Activated T-helper 2 cell treated with anti-CD3 and anti-CD28 coated beads, Interferon-gamma antibody, Interleukin-2, Interleukin-4, amounts not matched to agents 10 μg/mL and 5 μg/mL and 100 μg/mL, durations not matched to agents 14 hours and 24 hours and 36 hours (primary cell): ENCODE data around the gene PAWR. TPM values are rescaled to one million over a fixed set of nuclear protein-coding genes. Genes with fewer than 3 reads are reported as not detected.
"Not testable (repeated sequence)": the region's sequence is repeated elsewhere in the genome, so short reads cannot be mapped to it uniquely, and the experiment has no call there.

Experiments
- DNase-seq: peaks from one replicate; pipeline ENCODE4 v3.0.0; 2021; ENCODE audit warnings: low spot score
- H3K27ac Mint-ChIP-seq: one replicate; pipeline ENCODE4 v1.8.0; 2021; ENCODE audit warnings: mixed read lengths
- H3K27me3 Mint-ChIP-seq: one replicate; pipeline ENCODE4 v1.8.0; 2021; ENCODE audit warnings: low read depth, mixed read lengths
- H3K36me3 Mint-ChIP-seq: one replicate; pipeline ENCODE4 v1.8.0; 2021; ENCODE audit warnings: low read depth, mixed read lengths
- H3K4me1 Mint-ChIP-seq: one replicate; pipeline ENCODE4 v1.8.0; 2021; ENCODE audit warnings: low read depth, mixed read lengths
- H3K4me3 Mint-ChIP-seq: one replicate; pipeline ENCODE4 v1.8.0; 2021; ENCODE audit warnings: low read depth, mild to moderate bottlenecking, moderate library complexity, mixed read lengths
- H3K9me3 Mint-ChIP-seq: one replicate; pipeline ENCODE4 v1.8.0; 2021; ENCODE audit warnings: mixed read lengths
- intact Hi-C: fragments of 100-400 bp; cut with micrococcal nuclease; formaldehyde crosslinking; loops from one replicate; pipeline ENCODE4 v1.15.1; 2023
- total RNA-seq: library from RNA; stranded (reverse); gene quantifications from 2 replicates; pipeline ENCODE4 v1.2.3, GENCODE V29; 2022

Gene PAWR
- total RNA-seq, 1 donor from 2014 or later, result 2.8 TPM

DNA sequence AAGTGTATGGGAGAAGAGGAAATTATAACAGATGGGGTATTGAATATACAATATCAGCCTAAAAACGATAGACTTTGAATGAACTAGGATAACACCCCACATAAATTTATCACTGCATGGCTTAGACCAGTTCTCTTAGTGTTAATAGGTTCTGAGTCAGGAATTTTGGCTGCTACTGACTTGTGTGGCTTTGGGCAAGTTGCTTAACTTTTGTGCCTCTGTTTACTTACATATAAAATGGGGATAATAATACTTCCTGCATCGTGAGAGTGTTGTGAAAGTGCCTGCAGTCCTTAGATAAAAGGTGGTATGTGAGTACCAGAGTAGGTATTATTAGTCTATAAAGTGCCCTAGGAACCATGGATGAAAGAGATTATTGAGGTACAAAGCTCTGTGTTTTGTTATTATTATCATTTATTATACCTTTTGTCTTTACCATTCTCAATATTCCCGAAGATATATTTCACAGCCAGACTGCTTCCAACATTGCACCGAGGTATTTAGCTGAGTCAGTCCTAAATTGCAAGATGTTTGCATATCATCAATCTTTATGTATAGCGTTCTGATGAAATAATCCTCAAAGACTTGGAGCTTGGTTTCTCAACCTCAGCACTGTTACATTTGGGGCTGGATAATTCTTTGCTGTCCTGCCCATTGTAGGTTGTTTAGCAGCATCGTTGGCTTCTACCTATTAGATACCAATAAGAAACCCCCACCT is 2.3 kb upstream of the PAWR start:
- H3K4me1 Mint-ChIP-seq, result peaks cover 11% of the 10 kb centered on the region
- peaks cover 48% of the 10 kb centered on the region for H3K27me3 Mint-ChIP-seq
- no peak overlapping the region for H3K27ac Mint-ChIP-seq
- no peaks in the 10 kb centered on the region for H3K36me3 Mint-ChIP-seq
- no peaks in the 10 kb centered on the region for H3K9me3 Mint-ChIP-seq
- intact Hi-C loops, result loop anchor here (10.0 kb wide), 1 partner anchor 242 kb away; the partner anchor contains the start of gene PPP1R12A
- no peak overlapping the region for H3K4me3 Mint-ChIP-seq
- DNase-seq, result no peak

DNA sequence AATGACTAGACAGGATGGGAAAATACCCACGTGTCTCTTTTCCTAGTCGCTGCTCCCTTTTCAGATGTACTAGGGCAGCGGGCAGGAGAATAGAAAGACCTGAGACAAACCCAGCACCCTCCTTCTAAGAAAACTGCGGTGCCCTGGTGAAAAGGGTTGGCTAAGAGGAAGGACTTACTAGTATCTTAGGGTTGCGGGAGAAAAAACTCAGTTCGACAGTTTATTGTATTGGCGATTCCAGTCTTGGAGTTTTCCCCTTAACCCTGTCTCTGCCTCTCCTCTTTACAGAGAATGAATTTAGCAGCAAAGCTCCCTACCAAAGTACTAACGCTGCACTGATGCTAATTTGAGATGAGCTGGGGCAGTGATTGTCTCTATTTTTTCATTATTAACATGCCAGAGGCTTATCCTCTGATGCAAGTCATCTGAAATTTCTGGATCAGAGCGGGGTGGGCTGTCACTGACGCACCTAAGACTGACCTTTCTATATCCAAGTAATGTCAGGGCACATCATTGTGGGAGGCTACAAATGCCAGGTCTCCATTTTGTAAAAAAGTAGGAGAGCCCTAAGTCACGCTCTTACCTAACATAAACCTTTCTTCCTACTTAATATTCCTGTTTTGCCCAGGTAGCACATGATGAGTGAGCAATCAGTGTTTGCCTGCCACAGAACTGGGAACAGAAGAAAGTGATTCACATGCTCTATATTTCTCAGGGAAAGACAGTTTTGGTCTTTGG is 916 bp upstream of the PAWR start:
- Mint-ChIP-seq H3K27ac (no peak overlapping the region), H3K4me1 (peaks cover 14% of the 10 kb centered on the region), H3K4me3 (peak overlapping the region; percentile 71), H3K27me3 (peaks cover 58% of the 10 kb centered on the region), H3K9me3 (no peaks in the 10 kb centered on the region), H3K36me3 (no peaks in the 10 kb centered on the region)
- DNase-seq, result no peak
- intact Hi-C loops, result loop anchor here (10.0 kb wide), 1 partner anchor 243 kb away; the partner anchor contains the start of gene PPP1R12A

DNA sequence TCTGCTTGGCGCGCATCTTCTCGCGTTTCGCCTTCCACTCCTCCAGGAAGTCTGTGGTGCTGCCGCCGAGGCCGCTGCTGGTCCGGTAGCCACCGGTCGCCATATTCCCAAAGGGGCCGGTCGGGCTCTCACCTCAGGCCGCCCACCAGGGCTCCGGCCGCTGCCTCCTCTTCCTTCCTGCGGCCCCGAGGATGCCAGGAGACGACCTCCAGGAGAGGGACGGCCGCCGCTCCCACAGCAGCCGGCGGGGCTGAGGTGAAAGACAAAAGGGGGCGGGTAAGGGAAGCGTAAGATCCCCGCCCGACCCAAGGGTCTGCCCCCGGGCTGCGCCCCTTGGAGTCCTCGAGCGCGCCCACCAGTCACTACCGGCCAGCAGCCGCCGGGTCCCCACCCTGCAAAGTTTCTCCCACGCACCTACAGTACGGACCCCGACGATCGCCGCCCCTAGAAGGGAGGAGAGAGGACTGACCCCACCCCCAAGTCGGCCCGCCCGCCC is 574 bp downstream of the PAWR start:
- no peak overlapping the region for H3K27ac Mint-ChIP-seq
- no peaks in the 10 kb centered on the region for H3K9me3 Mint-ChIP-seq
- H3K4me3 Mint-ChIP-seq, result peak overlapping the region; percentile 75
- H3K36me3 Mint-ChIP-seq, result no peaks in the 10 kb centered on the region
- peaks cover 61% of the 10 kb centered on the region for H3K27me3 Mint-ChIP-seq
- DNase-seq, result no peak
- intact Hi-C loops, result loop anchor here (10.0 kb wide), 1 partner anchor 245 kb away; the partner anchor contains the start of gene PPP1R12A
- peaks cover 14% of the 10 kb centered on the region for H3K4me1 Mint-ChIP-seq

DNA sequence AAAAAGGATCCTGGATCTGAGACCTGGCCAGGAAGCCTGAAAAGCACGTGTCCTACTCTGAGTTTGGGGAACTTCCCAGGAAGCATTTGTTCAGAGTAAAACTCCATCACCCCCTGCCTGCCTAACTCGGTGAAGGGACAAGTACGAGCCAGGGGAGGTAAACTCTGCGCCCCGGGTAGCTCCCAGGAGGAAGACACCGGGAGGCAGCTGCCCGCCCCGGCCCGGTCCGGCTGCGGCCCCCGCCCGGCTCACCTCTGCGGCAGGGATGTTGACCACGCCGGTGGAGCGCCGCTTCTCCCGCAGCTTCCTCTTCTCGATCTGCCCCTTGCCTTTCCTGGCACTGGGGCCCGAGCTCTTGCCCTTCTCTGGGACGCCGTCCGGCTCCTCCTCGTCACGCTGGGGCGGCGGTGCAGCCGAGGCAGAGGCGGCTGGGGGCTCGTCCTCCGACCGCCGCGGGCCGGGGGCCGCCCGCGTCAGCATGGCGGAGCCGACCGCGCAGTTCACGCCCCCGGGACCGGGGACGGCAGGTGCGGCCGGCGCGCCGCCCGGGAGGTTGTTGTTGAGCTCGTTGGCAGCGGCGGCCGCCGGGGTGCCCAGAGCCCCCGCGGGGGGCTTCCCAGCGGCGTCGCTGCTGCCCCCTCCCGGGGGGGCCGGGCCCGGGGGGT is 1.2 kb downstream of the PAWR start:
- DNase-seq, result no peak
- no peaks in the 10 kb centered on the region for H3K9me3 Mint-ChIP-seq

DNA sequence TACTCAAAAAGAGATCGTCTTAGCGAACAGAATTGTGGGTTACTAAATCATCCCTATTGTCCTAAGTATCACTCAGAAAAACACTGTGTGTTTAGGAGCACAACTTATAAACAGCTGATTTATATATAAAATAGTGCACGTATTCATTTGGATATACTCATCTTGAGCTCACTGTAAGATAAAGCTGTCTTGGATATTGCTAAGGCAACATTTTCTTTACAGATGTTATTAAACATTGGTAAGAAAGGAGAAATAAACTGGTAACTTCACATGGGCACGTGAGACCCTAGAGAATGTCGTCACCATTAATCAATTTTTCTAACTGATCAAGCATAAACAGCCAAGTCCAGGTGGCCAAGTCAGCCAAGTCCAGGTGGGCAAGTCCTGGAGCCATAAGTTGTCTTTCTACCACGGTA is 1.7 kb downstream of the PAWR start:
- intact Hi-C loops, result no loop called here
- DNase-seq, result no peak
- Mint-ChIP-seq H3K9me3 (no peaks in the 10 kb centered on the region), H3K27me3 (peaks cover 61% of the 10 kb centered on the region), H3K36me3 (no peaks in the 10 kb centered on the region), H3K4me1 (peaks cover 14% of the 10 kb centered on the region), H3K27ac (no peak overlapping the region), H3K4me3 (peak overlapping the region; percentile 63)

More for the DNA sequence above, 1.2 kb downstream of the PAWR start:
- intact Hi-C loops, result loop anchor here (10.0 kb wide), 1 partner anchor 245 kb away; the partner anchor contains the start of gene PPP1R12A
- Mint-ChIP-seq H3K36me3 (no peaks in the 10 kb centered on the region), H3K4me3 (peak overlapping the region; percentile 75), H3K27ac (no peak overlapping the region), H3K27me3 (peaks cover 61% of the 10 kb centered on the region), H3K4me1 (peaks cover 14% of the 10 kb centered on the region)

DNA sequence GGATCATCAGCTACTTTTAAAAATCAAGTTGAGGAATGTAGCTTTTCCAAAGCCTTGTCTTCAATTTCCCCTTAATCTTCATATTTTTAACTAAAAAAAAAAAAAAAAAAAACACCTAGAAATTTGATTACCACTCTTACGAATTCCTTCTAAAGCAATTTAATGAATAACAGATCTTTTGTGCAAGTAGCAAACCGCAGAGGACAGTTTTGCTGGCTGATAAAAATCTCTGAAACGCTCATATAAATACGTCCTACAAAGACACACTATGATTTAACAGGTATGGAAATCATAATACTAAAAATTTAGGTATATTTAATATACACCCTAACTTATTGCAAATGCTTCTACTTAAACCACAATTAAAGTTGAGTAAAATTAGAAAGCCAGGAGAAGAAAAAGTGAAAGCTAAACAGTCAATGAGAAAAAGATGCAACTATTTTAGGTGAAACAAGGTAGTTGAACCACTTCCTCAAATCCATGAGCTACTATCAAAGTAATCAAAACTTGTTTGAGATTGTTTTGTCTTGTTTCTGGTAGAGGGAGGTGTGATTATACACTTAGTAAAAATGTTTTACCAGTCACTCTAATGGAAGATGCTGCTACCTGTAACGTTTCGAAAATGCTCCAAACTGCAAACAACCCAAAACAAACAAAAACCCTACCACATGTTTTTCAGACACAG is 2.2 kb downstream of the PAWR start:
- Mint-ChIP-seq H3K4me3 (peak overlapping the region; percentile 63), H3K36me3 (no peaks in the 10 kb centered on the region), H3K27ac (no peak overlapping the region), H3K9me3 (no peaks in the 10 kb centered on the region), H3K27me3 (peaks cover 59% of the 10 kb centered on the region), H3K4me1 (peaks cover 14% of the 10 kb centered on the region)
- intact Hi-C loops, result no loop called here
- no peak for DNase-seq

DNA sequence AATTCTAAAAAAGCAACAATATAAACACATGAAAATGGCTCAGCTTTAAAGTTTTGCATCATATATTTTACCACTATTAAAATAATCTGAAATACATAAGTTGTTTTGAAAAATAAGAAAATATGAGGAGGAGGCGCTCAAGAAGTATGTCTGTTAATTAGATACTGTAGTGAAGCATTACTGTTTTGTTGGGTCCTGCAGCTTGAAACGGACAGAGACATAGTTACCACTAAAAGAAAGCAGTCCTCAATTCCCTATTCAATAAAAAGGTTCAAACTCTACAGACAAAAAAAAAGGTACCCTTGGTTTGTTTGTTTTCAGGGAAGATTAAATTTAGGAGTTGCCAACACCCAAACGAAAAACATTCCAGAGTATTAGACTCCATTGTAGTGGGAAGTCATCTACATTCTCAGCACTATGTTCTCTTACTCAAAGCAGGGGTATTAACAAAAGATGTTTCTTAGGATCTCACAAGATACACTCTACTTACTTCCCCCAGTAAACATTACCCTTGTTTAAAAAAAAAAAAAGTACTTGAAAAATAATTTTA is 3.0 kb downstream of the PAWR start:
- Mint-ChIP-seq H3K36me3 (no peaks in the 10 kb centered on the region), H3K4me1 (peaks cover 14% of the 10 kb centered on the region), H3K27me3 (peaks cover 53% of the 10 kb centered on the region), H3K4me3 (no peak overlapping the region), H3K9me3 (no peaks in the 10 kb centered on the region), H3K27ac (no peak overlapping the region)
- no peak for DNase-seq
- intact Hi-C loops, result no loop called here

DNA sequence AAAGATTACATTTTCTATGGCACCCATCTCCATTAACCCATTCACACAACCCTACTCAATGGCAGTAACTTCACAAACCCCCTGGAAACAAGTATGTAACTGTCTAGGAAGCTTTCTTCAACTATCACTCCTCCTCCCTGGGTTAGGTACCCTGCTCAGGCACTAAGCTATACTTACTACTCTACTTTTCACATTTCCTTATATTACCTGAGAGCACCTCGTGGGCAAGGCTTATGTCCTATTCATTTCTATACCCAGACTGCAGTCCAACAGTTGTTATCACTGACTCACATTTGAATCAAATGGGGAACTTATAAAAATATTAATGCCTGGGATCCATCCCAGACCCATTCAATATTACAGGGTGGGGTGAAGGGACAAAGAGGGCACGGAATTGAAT is 4.6 kb downstream of the PAWR start:
- H3K27me3 Mint-ChIP-seq, result peaks cover 37% of the 10 kb centered on the region
- DNase-seq, result no peak
- no peak overlapping the region for H3K27ac Mint-ChIP-seq

DNA sequence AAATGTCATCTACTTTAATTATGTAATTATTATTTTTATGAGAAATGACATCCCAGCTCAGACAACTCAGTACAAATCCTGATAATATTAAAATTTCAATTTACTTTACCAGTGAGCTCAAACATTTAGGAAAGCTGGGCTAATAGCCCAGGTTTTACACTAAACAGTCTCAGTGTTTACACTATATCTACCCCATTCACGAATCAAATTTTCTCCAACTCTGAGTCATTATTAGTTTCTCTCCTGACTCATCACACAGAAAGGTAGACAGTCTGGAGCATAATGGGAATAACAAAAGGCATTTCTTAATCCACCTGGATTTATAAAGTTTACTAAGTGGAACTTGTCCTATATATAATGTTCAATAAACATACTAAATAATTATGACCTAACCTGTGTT is 5.7 kb downstream of the PAWR start:
- Mint-ChIP-seq H3K4me1 (peaks cover 11% of the 10 kb centered on the region), H3K36me3 (no peaks in the 10 kb centered on the region), H3K4me3 (no peak overlapping the region), H3K9me3 (no peaks in the 10 kb centered on the region), H3K27me3 (peaks cover 34% of the 10 kb centered on the region), H3K27ac (no peak overlapping the region)
- no peak for DNase-seq
- intact Hi-C loops, result no loop called here

More for the DNA sequence above, 4.6 kb downstream of the PAWR start:
- intact Hi-C loops, result no loop called here
- H3K36me3 Mint-ChIP-seq, result no peaks in the 10 kb centered on the region
- peaks cover 11% of the 10 kb centered on the region for H3K4me1 Mint-ChIP-seq
- H3K9me3 Mint-ChIP-seq, result no peaks in the 10 kb centered on the region
- H3K4me3 Mint-ChIP-seq, result no peak overlapping the region

DNA sequence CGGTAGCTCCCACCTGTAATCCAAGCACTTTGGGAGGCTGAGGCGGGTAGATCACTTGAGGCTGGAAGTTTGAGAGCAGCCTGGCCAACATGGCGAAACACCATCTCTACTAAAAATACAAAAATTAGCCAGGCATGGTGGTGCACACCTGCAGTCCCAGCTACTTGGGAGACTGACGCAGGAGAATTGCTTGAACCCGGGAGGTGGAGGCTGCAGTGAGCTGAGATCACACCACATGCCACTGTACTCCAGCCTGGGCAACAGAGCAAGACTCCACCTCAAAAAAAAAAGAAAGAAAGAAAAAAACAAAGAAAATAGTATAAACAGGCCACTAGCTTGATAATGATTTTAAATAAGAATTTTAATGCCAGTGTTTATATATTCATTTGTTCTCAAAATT is 6.4 kb downstream of the PAWR start:
- H3K9me3 Mint-ChIP-seq, intact Hi-C loops, H3K27ac Mint-ChIP-seq, H3K36me3 Mint-ChIP-seq, H3K4me3 Mint-ChIP-seq, DNase-seq: not testable (repeated sequence)
- Mint-ChIP-seq H3K4me1 (peaks cover 11% of the 10 kb centered on the region), H3K27me3 (peaks cover 34% of the 10 kb centered on the region)

DNA sequence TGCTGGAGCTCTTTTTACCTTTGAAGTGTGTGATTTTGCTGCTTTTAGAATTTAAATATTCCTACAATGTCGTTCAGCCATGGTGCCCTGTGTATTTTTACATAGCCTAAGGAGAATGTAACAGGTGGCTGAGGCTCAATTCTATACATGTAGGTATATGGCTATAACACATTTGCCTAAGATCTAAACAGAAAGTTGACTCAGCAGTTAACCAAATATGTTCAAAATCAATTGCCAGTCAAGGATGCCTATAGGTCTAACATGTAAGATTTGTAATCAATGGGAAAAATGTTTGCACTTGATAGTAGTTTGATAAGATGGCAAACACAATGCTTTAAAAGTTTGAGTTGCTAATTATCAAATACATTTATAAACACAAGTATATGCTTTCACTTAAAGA is 8.2 kb downstream of the PAWR start:
- no peak overlapping the region for H3K27ac Mint-ChIP-seq
- no peaks in the 10 kb centered on the region for H3K9me3 Mint-ChIP-seq
- H3K4me1 Mint-ChIP-seq, result no peaks in the 10 kb centered on the region
- peaks cover 22% of the 10 kb centered on the region for H3K27me3 Mint-ChIP-seq
- H3K36me3 Mint-ChIP-seq, result no peaks in the 10 kb centered on the region
- H3K4me3 Mint-ChIP-seq, result no peak overlapping the region
- intact Hi-C loops, result no loop called here
- no peak for DNase-seq

DNA sequence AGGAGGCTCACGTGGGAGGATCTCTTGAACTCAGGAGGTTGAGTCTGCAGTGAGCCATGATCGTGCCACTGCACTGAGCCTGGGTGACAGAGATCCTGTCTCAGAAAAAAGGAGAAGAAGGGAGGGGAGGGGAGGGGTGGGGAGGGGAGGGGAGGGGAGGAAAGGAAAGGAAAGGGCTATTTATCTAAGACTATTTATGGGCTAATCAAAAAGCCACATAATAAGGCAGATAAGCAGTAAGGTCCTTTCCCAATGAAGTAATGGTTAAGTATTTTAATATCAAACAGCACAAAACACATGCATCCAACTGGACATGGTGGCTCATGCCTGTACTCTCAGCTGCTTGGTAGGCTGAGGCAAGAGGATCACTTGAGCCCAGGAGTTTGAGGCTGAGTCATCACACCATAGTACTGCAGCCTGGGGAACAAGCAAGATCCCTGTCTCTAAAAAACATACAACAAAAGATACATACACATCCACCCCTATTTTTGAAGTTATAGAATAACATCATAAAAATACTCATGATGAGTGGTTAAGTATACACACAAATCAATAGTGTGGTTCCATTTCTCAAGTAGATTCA is 9.7 kb downstream of the PAWR start:
- DNase-seq, result no peak
- Mint-ChIP-seq H3K9me3 (no peaks in the 10 kb centered on the region), H3K27me3 (peaks cover 11% of the 10 kb centered on the region), H3K4me3 (no peak overlapping the region), H3K36me3 (no peaks in the 10 kb centered on the region), H3K27ac (no peak overlapping the region), H3K4me1 (no peaks in the 10 kb centered on the region)
- intact Hi-C loops, result no loop called here
